T-helper 2 cell treated with Interferon-gamma antibody and Interleukin-4, amounts not matched to agents 5 μg/mL and 100 μg/mL, for 36 hours (primary cell): ENCODE measurements around the gene ALB.

ENCODE experiments used
- DNase-seq: peaks from one replicate; pipeline ENCODE4 v3.0.0; 2021; ENCODE audit warnings: low spot score
- H3K27ac Mint-ChIP-seq: one replicate; pipeline ENCODE4 v1.8.0; 2021; ENCODE audit warnings: mild to moderate bottlenecking, mixed read lengths
- H3K27me3 Mint-ChIP-seq: one replicate; pipeline ENCODE4 v1.8.0; 2021; ENCODE audit warnings: low read depth, mixed read lengths
- H3K36me3 Mint-ChIP-seq: one replicate; pipeline ENCODE4 v1.8.0; 2021; ENCODE audit warnings: low read depth, mixed read lengths
- H3K4me1 Mint-ChIP-seq: one replicate; pipeline ENCODE4 v1.8.0; 2021; ENCODE audit warnings: low read depth, mixed read lengths
- H3K4me3 Mint-ChIP-seq: one replicate; pipeline ENCODE4 v1.8.0; 2022; ENCODE audit warnings: mild to moderate bottlenecking, moderate library complexity, mixed read lengths
- H3K9me3 Mint-ChIP-seq: one replicate; pipeline ENCODE4 v1.8.0; 2021; ENCODE audit warnings: mixed read lengths

The ALB gene

DNA sequence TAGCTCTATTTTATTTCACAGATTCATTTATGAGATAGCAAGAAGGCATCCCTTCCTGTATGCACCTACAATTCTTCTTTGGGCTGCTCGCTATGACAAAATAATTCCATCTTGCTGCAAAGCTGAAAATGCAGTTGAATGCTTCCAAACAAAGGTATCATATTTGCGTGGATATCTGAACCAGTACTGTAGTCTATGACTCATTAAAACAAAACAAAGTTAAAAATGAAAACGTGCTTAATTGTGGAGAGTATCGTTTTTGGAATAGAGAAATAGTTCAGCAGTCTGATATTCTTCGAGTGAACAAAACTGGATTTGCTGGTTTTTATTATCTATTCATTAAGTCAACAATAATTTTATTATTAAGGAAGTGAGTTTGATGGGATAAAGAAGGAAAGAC, 38.2 kb downstream of the ALB start:
- Mint-ChIP-seq H3K27me3 (peaks cover 4% of the 10 kb centered on the region), H3K4me1 (no peaks in the 10 kb centered on the region), H3K36me3 (no peaks in the 10 kb centered on the region), H3K4me3 (no peak overlapping the region), H3K27ac (no peak overlapping the region), H3K9me3 (no peaks in the 10 kb centered on the region)
- no peak for DNase-seq

DNA sequence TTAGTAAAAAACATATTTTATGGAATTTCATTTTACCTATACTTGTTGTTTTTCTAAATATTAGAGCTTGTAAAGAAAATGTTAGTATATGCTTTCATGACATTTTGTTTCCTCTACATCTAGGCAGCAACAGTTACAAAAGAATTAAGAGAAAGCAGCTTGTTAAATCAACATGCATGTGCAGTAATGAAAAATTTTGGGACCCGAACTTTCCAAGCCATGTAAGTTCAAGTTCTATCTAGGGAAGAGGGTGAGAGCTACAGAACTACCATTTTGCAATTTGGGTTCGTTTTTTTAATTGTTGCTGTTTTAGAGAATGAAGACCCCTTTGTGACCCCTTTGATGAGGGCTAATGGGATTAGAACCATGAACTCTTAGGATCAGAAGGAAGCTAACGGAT, 39.1 kb downstream of the ALB start:
- H3K4me3 Mint-ChIP-seq: no peak overlapping the region
- DNase-seq: no peak
- no peaks in the 10 kb centered on the region for H3K36me3 Mint-ChIP-seq
- no peaks in the 10 kb centered on the region for H3K9me3 Mint-ChIP-seq
- peaks cover 4% of the 10 kb centered on the region for H3K27me3 Mint-ChIP-seq
- no peak overlapping the region for H3K27ac Mint-ChIP-seq
- no peaks in the 10 kb centered on the region for H3K4me1 Mint-ChIP-seq

DNA sequence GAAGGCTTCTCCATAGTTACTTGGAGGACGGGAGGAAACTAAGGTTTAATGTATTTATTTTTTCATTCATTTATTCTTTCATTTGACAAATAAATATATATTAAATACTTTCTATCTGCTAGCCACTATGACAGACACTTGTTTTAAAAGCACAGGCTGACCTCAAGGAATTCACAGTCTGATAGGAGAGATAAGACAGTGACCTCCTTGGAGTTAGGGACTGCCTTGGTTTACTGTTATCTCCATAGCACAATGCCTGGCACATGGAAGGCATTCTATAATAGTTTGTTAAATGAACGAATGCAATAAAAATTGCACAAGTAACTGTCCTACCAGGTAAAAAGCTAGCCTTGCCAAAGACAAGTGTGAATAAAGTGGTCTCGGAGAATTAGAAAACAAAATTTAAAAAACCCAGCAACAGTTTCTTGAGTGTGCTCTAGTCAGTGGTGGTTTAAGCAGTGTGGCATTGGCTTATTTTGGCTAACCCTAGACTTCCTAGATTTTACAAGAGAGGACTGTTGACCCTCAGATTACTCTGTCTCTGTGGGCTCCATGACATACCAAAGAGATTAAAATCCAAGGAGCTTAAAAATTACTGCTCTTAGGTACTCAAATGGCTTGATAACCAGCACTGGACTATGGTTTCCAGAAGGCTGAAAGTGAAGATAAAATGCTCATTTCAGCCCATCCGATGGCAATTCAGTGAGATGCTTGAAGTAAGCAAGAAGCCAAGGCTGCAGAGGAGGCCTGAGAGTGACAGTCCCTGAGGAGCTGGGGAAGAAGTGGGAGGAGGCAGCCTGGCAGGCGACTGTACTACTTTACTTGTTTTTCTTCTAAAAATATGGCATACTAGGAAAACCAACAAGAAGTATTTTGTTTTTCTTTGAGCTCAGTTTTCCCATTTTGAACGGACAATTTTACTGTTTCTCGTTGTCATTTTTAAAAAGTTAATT, 41.6 kb downstream of the ALB start:
- no peaks in the 10 kb centered on the region for H3K4me1 Mint-ChIP-seq
- no peak overlapping the region for H3K4me3 Mint-ChIP-seq
- H3K36me3 Mint-ChIP-seq: no peaks in the 10 kb centered on the region
- H3K27ac Mint-ChIP-seq: no peak overlapping the region
- no peaks in the 10 kb centered on the region for H3K9me3 Mint-ChIP-seq
- no peak for DNase-seq
- H3K27me3 Mint-ChIP-seq: peaks cover 4% of the 10 kb centered on the region

DNA sequence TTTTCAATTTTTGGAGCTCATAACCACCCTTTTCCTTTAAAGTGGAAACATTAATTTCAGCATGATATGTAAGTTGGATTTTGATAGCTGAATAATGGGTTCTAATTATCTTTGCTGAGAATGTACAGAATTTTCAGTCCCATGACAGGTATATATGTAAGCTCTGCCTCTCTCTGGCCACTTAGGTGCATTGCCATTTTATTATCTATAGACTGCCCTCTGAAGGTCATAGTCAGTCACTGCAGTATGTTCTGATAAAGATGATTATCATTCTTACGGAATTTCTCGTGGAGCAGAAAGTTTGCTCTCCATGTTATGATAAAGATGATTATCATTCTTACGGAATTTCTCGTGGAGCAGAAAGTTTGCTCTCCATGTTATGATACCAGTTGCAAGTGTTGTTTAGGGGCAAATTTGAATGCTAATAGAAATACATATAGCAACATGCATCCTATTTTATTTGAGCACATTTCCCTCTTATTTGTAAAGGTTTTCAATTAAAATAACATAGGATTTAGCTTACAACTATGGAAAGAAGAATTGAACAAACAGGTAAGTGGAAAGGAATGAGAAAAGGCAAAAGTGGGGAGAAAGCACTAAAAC, 42.4 kb downstream of the ALB start:
- Mint-ChIP-seq H3K36me3 (no peaks in the 10 kb centered on the region), H3K27me3 (peaks cover 4% of the 10 kb centered on the region), H3K27ac (no peak overlapping the region), H3K4me3 (no peak overlapping the region), H3K4me1 (no peaks in the 10 kb centered on the region), H3K9me3 (no peaks in the 10 kb centered on the region)
- no peak for DNase-seq

DNA sequence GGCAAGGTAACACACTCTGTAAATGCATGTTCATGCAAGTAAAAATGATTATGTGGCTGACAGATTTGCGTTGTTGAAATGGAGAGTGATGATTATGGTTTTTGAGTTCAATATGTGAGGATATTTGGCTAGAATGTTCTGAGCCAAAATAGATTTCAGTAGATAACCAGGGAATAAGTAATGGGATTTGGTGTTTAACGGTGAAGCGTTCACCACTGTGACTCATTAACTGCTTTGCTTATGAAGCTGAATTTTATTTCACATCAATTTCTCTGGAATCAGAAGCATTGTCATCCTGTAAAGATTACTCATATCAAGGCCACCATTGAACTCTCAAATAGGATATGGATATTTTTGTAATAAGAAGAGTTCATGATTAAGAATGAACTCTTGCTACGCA, 43.6 kb downstream of the ALB start:
- no peak overlapping the region for H3K27ac Mint-ChIP-seq
- peaks cover 4% of the 10 kb centered on the region for H3K27me3 Mint-ChIP-seq
- DNase-seq: no peak
- no peaks in the 10 kb centered on the region for H3K36me3 Mint-ChIP-seq
- no peaks in the 10 kb centered on the region for H3K4me1 Mint-ChIP-seq
- no peak overlapping the region for H3K4me3 Mint-ChIP-seq
- no peaks in the 10 kb centered on the region for H3K9me3 Mint-ChIP-seq

DNA sequence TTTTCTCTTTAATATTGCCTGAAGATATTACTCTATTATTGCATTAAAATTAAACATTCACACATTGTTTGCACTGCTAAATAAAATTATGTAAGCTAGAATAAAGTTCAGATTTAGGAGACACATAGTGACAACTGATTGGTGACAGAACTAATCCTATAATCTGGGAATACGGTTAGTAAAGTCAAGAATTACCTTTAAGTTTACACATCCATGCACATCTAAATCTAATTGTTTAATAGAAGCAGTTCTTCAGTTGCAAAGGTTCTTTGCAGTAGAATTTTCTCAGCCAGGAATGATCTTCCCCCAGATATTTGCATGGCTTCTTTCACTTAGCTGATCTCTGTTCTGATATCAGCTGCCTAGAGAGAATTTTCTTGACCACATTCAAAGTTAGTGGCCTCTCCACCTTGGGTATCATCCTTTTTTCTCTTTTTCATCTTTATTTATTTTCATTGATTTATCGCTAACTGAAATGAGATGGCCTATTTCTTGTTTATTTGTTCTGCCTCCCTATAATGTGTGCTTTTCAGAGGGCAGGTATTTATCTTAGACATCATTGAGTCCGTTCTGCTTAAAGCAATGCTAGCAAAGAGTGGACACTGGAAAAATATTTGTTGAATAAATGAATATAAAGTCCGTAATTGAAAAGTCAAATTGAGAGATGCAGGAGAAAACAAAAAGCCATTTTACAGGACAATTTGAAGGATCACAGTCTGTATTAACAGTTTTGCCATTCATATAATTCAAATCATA, 44.5 kb downstream of the ALB start:
- Mint-ChIP-seq H3K27ac (no peak overlapping the region), H3K4me1 (no peaks in the 10 kb centered on the region), H3K27me3 (peaks cover 4% of the 10 kb centered on the region), H3K36me3 (no peaks in the 10 kb centered on the region), H3K4me3 (no peak overlapping the region), H3K9me3 (no peaks in the 10 kb centered on the region)
- DNase-seq: no peak

DNA sequence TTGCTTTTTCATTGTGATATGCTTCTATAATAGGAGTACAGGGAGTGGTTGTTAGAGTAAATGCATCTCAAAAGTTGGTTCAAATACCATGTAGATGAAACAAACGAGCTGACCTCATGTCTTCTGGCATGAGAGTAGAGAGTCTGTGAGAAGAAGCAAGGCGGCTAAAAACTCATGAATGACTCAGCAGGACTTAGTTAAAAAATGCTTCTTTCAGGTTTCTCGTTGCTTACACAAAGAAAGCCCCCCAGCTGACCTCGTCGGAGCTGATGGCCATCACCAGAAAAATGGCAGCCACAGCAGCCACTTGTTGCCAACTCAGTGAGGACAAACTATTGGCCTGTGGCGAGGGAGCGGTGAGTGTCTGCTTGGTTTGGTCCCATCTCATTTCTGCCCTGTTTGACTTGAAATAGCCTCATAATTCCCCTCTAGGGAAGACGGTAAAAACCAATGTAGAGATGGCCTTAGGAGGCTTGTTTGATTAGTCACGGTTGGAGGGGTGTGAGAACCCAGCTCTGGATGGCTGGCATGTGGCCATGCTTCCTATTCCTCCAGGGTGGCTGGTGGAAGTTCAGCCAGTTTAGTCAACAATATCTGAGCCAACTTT, 46.4 kb downstream of the ALB start:
- H3K27me3 Mint-ChIP-seq: peaks cover 4% of the 10 kb centered on the region
- no peaks in the 10 kb centered on the region for H3K36me3 Mint-ChIP-seq
- no peak overlapping the region for H3K27ac Mint-ChIP-seq
- no peak overlapping the region for H3K4me3 Mint-ChIP-seq
- no peaks in the 10 kb centered on the region for H3K4me1 Mint-ChIP-seq
- H3K9me3 Mint-ChIP-seq: no peaks in the 10 kb centered on the region
- no peak for DNase-seq

DNA sequence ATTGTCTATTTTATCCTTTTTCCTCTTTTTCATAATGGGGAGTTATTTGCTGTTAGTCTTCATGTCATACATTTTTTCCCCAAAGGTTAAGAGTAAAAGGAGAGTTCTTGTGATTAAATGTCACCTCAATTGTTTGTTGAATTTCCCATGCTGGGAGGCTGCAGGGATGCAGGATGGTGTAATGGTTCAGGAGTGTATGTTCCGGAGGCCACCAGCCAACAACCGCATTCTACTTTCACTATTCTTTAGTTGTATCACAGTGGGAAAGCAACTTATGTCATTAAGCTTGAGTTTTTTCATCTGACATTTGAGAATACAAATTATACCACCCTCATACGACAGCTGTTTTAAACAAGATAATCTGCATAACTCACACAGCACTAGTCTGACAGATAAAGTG, 47.3 kb downstream of the ALB start:
- H3K9me3 Mint-ChIP-seq: no peaks in the 10 kb centered on the region
- DNase-seq: no peak
- no peaks in the 10 kb centered on the region for H3K4me1 Mint-ChIP-seq
- no peak overlapping the region for H3K4me3 Mint-ChIP-seq
- no peaks in the 10 kb centered on the region for H3K36me3 Mint-ChIP-seq
- H3K27me3 Mint-ChIP-seq: peaks cover 3% of the 10 kb centered on the region
- no peak overlapping the region for H3K27ac Mint-ChIP-seq

DNA sequence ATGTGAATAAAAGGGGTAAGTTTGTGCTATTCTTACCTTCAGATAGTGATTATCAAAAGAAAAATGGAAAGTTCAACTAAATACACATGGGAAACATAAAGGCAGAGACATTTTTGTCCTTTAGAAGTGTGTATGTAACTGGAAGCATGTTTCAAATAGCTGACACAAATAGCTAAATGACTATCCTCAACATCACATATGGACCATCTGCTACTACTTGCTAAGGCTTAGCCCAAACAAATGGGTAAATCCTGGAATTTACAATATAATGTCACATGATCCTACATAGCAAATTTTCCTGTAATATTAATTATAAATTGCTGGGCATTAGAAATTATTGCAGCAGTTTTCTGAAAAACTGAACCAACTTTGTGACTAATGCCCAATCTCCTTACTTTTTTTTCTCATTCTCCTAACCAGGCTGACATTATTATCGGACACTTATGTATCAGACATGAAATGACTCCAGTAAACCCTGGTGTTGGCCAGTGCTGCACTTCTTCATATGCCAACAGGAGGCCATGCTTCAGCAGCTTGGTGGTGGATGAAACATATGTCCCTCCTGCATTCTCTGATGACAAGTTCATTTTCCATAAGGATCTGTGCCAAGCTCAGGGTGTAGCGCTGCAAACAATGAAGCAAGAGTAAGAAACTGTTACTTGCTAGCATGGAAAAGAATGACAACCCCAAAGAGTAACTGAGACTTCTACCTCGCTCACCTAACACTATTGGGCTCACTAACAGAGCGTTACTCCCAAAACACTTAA, 48.1 kb downstream of the ALB start:
- H3K4me1 Mint-ChIP-seq: no peaks in the 10 kb centered on the region

DNA sequence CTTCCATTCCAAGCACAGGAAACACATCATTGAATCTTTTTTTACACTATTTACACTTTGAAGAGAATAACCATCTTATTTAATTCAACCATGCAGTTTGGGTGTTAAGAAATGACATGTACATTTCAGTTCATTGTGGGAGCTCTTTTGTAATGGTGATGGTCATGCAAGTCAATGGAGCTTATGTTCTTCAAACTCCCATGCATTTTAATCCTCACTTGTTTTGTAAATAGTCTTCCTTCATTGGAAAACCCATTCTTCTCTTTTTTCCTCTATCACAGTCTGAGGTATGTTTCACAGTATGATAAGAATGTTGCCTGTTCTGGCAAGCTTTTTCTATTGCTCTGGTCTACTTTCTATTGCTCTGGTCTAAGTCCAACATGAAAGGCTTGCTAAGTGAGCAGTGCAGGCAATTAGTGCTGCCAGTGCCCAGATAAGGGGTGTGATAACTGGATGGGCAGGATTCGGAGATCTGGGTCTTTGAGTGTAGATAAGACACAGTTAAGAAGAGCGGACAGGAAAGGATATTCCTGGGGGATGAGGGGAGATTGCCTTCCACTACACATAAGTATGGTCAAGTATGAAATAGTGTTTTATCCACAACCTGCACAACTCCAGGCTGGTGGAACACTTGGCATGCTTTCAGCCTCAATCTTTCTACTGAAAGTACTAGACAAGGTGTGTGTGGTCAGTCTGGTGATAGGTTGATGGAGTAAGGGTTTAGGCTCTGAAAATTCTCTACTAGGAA, 49.0 kb downstream of the ALB start:
- H3K36me3 Mint-ChIP-seq: no peaks in the 10 kb centered on the region
- H3K27ac Mint-ChIP-seq: no peak overlapping the region
- no peak overlapping the region for H3K4me3 Mint-ChIP-seq
- H3K9me3 Mint-ChIP-seq: no peaks in the 10 kb centered on the region
- H3K4me1 Mint-ChIP-seq: no peaks in the 10 kb centered on the region
- H3K27me3 Mint-ChIP-seq: no peaks in the 10 kb centered on the region
- no peak for DNase-seq

More for the DNA sequence above, 48.1 kb downstream of the ALB start:
- Mint-ChIP-seq H3K9me3 (no peaks in the 10 kb centered on the region), H3K27ac (no peak overlapping the region), H3K36me3 (no peaks in the 10 kb centered on the region), H3K27me3 (no peaks in the 10 kb centered on the region), H3K4me3 (no peak overlapping the region)
- DNase-seq: no peak

DNA sequence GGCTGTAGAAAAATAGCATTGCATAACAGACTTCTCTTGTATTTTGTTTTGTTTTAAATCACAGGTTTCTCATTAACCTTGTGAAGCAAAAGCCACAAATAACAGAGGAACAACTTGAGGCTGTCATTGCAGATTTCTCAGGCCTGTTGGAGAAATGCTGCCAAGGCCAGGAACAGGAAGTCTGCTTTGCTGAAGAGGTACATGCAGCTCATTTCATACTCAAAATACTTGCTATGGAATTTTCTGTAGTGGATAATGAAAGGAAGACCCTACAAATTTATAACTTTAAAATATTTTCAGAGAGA, 49.6 kb downstream of the ALB start:
- Mint-ChIP-seq H3K4me3 (no peak overlapping the region), H3K27ac (no peak overlapping the region), H3K36me3 (no peaks in the 10 kb centered on the region), H3K4me1 (no peaks in the 10 kb centered on the region), H3K9me3 (no peaks in the 10 kb centered on the region), H3K27me3 (no peaks in the 10 kb centered on the region)
- no peak for DNase-seq

DNA sequence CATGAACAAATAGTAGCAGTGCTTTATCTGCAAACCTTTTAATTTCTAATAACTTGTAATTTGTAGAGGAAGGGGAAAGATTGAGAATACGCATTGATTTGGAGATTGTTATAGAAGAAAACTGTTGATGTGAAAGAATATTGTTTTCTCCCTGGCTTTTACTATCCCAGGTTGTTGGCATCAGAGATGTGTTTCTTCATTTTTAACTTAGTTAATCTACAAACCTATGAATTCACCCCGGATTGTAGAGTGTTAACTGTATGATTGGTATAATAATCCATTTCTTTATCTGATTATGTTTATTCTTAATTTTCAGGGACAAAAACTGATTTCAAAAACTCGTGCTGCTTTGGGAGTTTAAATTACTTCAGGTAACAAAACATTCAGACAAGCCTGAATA, 50.8 kb downstream of the ALB start:
- Mint-ChIP-seq H3K4me3 (no peak overlapping the region), H3K27me3 (no peaks in the 10 kb centered on the region), H3K27ac (no peak overlapping the region), H3K4me1 (no peaks in the 10 kb centered on the region), H3K9me3 (no peaks in the 10 kb centered on the region), H3K36me3 (no peaks in the 10 kb centered on the region)
- no peak for DNase-seq
